CD4-positive, alpha-beta T cell treated with Interleukin-1 beta for 1 hour (primary cell): ENCODE measurements around the gene PHOSPHO2.

Experiments
- DNase-seq, 2 donors: peaks; one replicate each; pipeline ENCODE4 v3.0.0-alpha.2; 2020 to 2022

PHOSPHO2 gene

DNA sequence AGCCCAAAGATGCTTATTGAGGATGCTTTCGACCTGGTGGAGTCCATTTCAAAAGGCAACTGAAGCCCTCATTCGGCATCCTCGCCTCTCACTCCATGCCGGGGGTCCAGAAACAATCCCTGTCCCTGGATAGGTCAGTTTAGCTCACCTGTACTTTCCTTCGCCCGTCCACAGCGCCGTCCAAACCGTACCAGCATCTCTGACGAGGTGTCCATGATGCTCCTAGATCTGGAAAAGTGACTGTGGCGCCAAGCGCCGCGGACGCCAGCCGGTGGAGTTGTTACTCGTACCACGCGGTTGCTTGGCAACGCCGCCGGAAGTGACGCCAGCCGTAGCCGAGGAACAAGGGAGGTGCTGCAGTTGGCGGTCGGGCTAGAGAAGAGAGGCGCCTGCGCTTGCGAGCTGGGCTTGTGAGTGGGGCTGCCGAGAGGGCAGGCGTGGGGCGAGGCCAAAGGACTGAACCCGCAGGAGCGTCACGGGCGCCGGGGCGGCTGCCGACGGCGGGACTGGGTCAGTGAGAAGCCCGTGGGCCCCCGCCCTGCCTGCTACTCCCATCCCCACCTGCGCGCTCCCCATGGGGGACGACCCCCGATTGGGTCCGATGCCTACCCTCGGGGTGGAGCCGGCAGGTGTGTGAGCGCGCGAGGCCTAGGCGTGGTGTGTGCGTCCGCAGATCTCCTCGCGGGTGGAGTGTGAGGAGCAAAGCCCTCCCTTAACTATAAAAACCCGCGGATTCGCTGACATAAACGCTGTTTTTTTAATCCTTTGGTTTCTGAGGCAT is at the start of gene PHOSPHO2, which contains the start of gene CFAP210:
Gene PHOSPHO2, plus strand, starts transcription at position 357 of the 781 bp plus-strand sequence. CDS start 6,503 bp downstream, outside the sequence.
Gene CFAP210, minus strand, starts transcription at position 293 of the 781 bp plus-strand sequence. Its CDS starts 78 bp downstream, at position 215.
- peak; percentile 99 for DNase-seq

GRCh38 chr2:169647496-169647895 is 46.8 kb upstream of the PHOSPHO2 start:
- no peak for DNase-seq

GRCh38 chr2:169649278-169649677 is 45.0 kb upstream of the PHOSPHO2 start:
- no peak for DNase-seq

DNA sequence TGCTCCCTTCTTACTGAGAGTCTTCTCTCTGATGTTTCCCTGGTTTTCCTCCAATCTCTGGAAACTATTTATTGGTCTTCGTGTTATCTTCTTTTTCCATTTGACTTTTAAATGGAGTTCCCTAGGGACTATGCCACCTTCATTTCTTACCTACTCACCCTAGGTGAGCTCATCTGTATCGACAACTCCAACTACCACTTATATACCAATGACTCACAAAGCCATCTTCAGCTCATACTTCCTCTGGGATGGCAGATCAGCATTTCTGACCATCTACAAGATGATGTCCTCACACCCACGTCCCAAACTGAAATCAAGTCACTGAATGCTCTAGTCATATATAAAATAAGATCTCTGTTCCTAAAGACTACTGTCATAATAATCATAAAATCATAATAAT is 40.6 kb upstream of the PHOSPHO2 start:
- no peak for DNase-seq

DNA sequence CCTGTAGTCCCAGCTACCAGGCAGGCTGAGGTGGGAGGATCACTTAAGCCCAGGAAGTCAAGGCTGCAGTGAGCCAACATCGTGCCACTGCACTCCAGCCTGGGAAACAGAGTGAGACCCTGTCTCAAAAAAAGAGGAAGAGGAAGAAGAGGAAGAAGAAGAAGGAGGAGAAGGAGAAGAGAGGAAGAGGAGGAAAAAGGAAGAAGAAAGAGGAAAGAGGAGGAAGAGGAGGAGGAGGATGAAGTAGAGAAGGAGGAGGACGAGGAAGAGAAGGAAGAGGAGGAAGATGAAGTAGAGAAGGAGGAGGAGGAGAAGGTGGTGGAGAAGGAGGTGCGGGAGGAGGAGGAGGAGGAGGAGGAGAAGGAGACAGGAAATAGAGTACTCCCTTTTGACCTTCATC is 38.1 kb upstream of the PHOSPHO2 start:
- DNase-seq = no peak

DNA sequence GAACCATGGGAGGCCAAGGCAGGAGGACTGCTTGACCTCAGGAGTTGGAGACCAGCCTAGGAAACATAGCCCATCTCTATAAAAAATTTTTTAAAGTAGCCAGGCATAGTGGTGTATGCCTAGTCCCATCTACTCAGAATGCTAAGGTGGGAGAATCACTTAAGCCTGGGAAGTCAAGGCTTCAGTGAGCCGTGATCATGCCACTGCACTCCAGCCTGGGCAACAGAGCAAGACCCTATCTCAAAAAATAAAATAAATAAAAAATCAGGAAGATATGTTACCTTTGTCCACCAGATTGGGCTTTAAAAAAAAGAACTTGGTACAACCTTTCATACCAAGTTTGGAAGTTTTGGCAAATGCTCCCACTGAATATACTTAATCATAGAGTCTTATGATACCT is 35.4 kb upstream of the PHOSPHO2 start:
- DNase-seq = no peak

DNA sequence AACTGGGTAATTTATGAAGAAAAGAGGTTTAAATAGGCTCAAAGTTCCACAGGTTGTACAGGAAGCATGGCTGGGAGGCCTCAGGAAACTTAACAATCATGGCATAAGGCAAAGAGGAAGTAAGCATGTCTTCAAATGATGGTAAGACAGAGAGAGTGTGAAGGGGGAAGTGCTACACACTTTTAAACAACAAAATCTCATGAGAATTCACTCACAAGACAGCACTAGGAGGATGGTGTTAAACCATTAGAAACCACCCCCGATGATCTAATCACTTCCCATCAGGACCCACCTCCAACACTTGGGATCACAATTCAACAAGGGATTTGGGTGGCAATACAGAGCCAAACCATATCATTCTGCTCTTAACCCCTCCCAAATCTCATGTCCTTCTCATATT is 34.9 kb upstream of the PHOSPHO2 start:
- DNase-seq = no peak

GRCh38 chr2:169661265-169661664 is 33.0 kb upstream of the PHOSPHO2 start:
- no peak for DNase-seq

DNA sequence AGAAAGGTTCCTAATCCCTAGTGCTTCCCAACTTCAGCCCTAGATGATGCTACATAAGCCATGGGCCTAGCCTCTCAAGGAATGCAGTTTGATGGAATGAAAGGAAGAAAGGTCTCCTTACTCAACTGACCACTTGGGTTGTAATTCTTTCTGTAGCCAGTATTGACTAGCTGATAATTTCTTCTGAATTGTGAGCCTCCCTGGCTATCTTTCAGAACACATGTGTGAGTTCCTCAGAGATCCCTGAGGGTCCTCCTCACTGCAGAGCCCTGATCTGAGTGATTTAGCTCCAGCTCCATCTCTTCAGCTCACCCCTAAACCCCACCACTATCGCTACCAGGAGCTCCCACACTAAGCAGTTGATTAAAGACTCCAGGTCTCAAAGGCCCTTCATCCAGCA is 31.5 kb upstream of the PHOSPHO2 start:
- DNase-seq = no peak

- no peak for DNase-seq
These were observed 31.0 kb upstream of the PHOSPHO2 start for GRCh38 chr2:169663247-169663646.

GRCh38 chr2:169664600-169664977 is 29.7 kb upstream of the PHOSPHO2 start:
- DNase-seq = no peak

- DNase-seq = no peak
These were observed 29.0 kb upstream of the PHOSPHO2 start for GRCh38 chr2:169664978-169665930.

- no peak for DNase-seq
These were observed 26.7 kb upstream of the PHOSPHO2 start for GRCh38 chr2:169667583-169667982.

GRCh38 chr2:169670215-169670651 is 24.0 kb upstream of the PHOSPHO2 start:
- no peak for DNase-seq

DNA sequence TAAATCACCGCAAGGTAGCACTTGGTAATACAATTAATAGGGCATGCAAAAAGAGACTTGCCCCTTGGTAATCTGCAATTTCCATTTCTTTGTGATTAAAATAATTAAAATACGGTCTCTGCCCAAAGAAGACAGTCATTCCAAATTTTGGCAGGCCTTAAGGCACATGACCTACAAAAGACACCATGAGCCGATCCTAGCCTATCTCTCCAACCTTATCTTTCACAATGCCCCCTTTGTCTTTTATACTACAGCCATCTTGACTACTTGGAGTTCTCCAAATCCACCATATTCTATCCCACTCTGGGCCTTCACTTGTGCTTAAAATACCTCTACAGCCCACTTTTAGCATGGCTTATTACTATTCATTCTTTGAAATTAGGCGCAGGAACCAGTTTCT is 23.3 kb upstream of the PHOSPHO2 start:
- no peak for DNase-seq

GRCh38 chr2:169672406-169672805 is 21.9 kb upstream of the PHOSPHO2 start:
- no peak for DNase-seq

DNA sequence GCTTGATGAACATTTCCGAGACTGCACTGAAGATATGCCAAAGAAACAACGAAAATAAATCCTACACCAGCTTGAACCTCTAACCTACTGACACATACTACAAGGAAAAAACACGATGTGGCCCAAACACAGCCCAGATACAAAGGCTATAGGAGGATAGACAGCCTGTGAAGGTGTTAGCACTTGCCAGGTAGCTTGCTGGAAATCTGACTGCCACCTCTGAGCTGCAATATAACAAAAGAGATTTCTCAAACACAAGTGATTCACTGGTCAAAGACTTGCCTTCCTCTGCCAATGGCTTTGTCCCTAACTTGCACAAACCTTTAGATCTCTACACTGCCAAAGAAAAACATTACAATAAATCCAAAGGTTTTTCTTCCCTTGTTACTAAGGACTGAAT is 21.2 kb upstream of the PHOSPHO2 start:
- no peak for DNase-seq

GRCh38 chr2:169673921-169674320 is 20.3 kb upstream of the PHOSPHO2 start:
- no peak for DNase-seq

DNA sequence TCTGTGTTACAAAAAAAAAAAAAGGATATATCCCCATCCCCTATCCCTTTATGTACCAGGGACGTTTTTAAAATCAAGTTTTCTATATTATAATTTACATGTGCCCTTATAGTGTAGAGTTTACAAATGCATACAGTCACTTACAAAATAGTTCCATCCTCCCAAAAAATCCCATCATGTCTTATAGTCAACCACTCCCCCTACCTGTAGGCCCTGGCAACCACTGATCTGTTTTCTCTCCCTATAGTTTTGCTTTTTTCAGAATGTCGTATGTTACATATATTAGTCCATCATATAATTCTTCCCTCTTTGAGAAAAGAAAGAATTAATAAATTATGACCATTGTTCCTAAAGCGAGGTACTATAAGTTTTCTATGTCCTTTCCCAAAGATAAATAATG is 17.9 kb upstream of the PHOSPHO2 start:
- no peak for DNase-seq

- no peak for DNase-seq
These were observed 17.4 kb upstream of the PHOSPHO2 start for GRCh38 chr2:169676850-169677249.

DNA sequence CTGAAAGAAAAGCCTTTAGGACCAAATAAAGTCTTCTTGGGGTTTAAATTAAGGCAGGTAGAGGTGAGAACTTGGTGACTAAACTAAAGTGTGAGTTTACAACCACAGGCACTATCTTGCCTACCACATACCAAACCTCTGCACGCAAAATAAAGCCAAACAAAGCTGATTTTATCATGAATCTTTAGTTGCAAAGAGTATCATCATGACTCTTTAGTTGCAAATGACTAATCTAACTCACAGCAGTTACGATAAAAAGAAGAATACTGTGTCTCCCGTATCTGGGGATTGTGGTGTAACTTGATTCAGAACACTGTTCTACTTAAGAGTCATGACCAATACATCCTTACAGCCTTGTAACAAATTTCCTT is 11.2 kb upstream of the PHOSPHO2 start:
- DNase-seq = peak in 1 of 2 donors; percentile 14

- no peak for DNase-seq
These were observed 10.7 kb upstream of the PHOSPHO2 start for GRCh38 chr2:169683425-169684134.

- no peak for DNase-seq
These were observed 10.1 kb upstream of the PHOSPHO2 start for GRCh38 chr2:169684135-169684565.
